ENCODE data around the gene NPW.
"Not testable (repeated sequence)": the region's sequence is repeated elsewhere in the genome, so short reads cannot be mapped to it uniquely, and the experiment has no call there.

NPW gene

DNA sequence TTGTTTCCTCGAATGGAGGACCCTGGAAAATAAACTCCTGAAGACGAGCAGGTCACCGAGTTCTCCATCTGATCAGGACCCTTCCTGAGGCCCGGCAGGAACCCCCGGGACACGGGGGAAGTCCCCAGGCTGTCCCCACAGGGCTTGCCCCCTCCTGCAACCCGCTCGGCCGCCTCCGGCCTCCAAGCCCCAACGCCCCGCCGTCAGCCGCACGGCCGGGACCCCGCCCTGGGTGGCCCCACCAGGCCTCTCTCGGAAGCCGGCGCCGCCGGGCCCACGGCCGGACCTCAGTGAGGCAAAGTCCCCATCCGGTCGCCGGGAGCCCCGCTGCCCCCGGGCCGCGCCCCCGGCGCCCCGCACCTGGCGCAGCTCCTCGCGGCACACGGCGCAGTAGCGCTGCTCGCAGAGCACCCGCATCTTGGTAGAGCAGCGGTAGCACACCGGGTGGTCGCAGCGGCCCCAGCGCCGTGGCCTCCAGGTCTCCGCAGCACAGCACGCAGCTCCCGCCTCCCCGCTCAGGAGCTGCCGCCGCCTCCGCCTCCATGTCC, 10.3 kb upstream of the NPW start:
- peaks cover 12% of the 10 kb centered on the region for H3K36me3 ChIP-seq (replicated peaks; ENCODE audit: low read depth, low read length)
- no peaks in the 10 kb centered on the region for H3K9me3 ChIP-seq (ENCODE audit: insufficient read depth, low read length)
- H3K4me3 ChIP-seq (ENCODE audit: low read length): peak overlapping the region; percentile 95
- peaks cover 48% of the 10 kb centered on the region for H4K20me1 ChIP-seq (ENCODE audit: insufficient read depth, low read length)
- no peaks in the 10 kb centered on the region for H3K27me3 ChIP-seq (ENCODE audit: low read depth, low read length)
- peak overlapping the region; percentile 68 for H3K27ac ChIP-seq (ENCODE audit: low read length)
- peak overlapping the region; percentile 99 for H3K4me2 ChIP-seq (ENCODE audit: low read length)
- H2AFZ ChIP-seq (ENCODE audit: low read depth, low read length): no peak overlapping the region
- TF ChIP-seq CTCF (IDR thresholded peaks at IDR 0.05; ENCODE audit: low read depth, low read length): no peak
- TF ChIP-seq EZH2phosphoT487 (IDR thresholded peaks at IDR 0.05; ENCODE audit: low read depth): no peak
- peak overlapping the region; percentile 87 for H3K9ac ChIP-seq (ENCODE audit: low read length)
- H3K4me1 ChIP-seq (ENCODE audit: low read length): peaks cover 25% of the 10 kb centered on the region
- peaks cover 65% of the 10 kb centered on the region for H3K79me2 ChIP-seq (ENCODE audit: low read length)

GRCh38 chr16:2009791-2010510, 9.6 kb upstream of the NPW start, which contains the start of gene ZNF598:
ZNF598 (minus strand) TSS chr16:2009821.
- peaks cover 57% of the 10 kb centered on the region for H3K79me2 ChIP-seq (ENCODE audit: low read length)
- no peaks in the 10 kb centered on the region for H3K27me3 ChIP-seq (ENCODE audit: low read depth, low read length)
- H3K4me1 ChIP-seq (ENCODE audit: low read length): peaks cover 21% of the 10 kb centered on the region
- peak within 1 kb of the TSS; percentile 58; the same call in 1 of the 2 replicates for H2AFZ ChIP-seq (ENCODE audit: low read depth, low read length)
- no peaks in the 10 kb centered on the region for H3K9me3 ChIP-seq (ENCODE audit: insufficient read depth, low read length)
- peaks cover 12% of the 10 kb centered on the region for H3K36me3 ChIP-seq (replicated peaks; ENCODE audit: low read depth, low read length)
- peak within 1 kb of the TSS; percentile 96 for H3K9ac ChIP-seq (ENCODE audit: low read length)
- peak within 1 kb of the TSS; percentile 68 for H3K27ac ChIP-seq (ENCODE audit: low read length)
- peak within 1 kb of the TSS; percentile 95 for H3K4me3 ChIP-seq (ENCODE audit: low read length)
- H3K4me2 ChIP-seq (ENCODE audit: low read length): peak within 1 kb of the TSS; percentile 99
- peaks cover 41% of the 10 kb centered on the region for H4K20me1 ChIP-seq (ENCODE audit: insufficient read depth, low read length)
- TF ChIP-seq CTCF (IDR thresholded peaks at IDR 0.05; ENCODE audit: low read depth, low read length): no peak
- no peak for TF ChIP-seq EZH2phosphoT487 (IDR thresholded peaks at IDR 0.05; ENCODE audit: low read depth)

- not testable (repeated sequence) for H3K27ac ChIP-seq (ENCODE audit: low read length); H3K4me2 ChIP-seq (ENCODE audit: low read length)
These were observed 7.9 kb upstream of the NPW start for GRCh38 chr16:2011726-2012125.

DNA sequence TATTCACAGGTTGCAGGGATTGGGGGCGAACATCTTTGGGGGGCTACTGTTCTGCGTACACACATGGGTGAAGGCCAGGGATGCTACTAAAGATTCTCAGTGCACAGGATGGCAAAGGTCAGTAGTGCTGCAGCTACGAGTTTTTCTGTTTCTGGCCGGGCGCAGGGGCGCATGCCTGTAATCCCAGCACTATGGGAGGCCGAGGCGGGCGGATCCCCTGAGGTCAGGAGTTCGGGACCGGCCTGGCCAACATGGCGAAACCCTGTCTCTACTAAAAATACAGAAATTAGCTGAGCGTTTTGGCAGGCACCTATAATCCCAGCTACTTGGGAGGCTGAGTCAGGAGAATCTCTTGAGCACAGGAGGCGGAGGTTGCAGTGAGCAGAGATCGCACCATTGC, 6.1 kb upstream of the NPW start:
- H3K4me2 ChIP-seq (ENCODE audit: low read length): no peak overlapping the region
- no peaks in the 10 kb centered on the region for H3K27me3 ChIP-seq (ENCODE audit: low read depth, low read length)
- H3K36me3 ChIP-seq (replicated peaks; ENCODE audit: low read depth, low read length): no peaks in the 10 kb centered on the region
- H4K20me1 ChIP-seq (ENCODE audit: insufficient read depth, low read length): peaks cover 5% of the 10 kb centered on the region
- H3K79me2 ChIP-seq (ENCODE audit: low read length): peaks cover 22% of the 10 kb centered on the region
- H3K27ac ChIP-seq (ENCODE audit: low read length): no peak overlapping the region
- TF ChIP-seq EZH2phosphoT487 (IDR thresholded peaks at IDR 0.05; ENCODE audit: low read depth): no peak
- TF ChIP-seq CTCF (IDR thresholded peaks at IDR 0.05; ENCODE audit: low read depth, low read length): no peak
- no peak overlapping the region for H3K4me3 ChIP-seq (ENCODE audit: low read length)
- H3K9me3 ChIP-seq (ENCODE audit: insufficient read depth, low read length): no peaks in the 10 kb centered on the region
- no peak overlapping the region for H3K9ac ChIP-seq (ENCODE audit: low read length)
- H3K4me1 ChIP-seq (ENCODE audit: low read length): peaks cover 8% of the 10 kb centered on the region
- no peak overlapping the region for H2AFZ ChIP-seq (ENCODE audit: low read depth, low read length)

More at GRCh38 chr16:2011726-2012125, 7.9 kb upstream of the NPW start:
- peaks cover 23% of the 10 kb centered on the region for H4K20me1 ChIP-seq (ENCODE audit: insufficient read depth, low read length)
- not testable (repeated sequence) for H2AFZ ChIP-seq (ENCODE audit: low read depth, low read length); H3K9ac ChIP-seq (ENCODE audit: low read length); H3K4me3 ChIP-seq (ENCODE audit: low read length); H3K9me3 ChIP-seq (ENCODE audit: insufficient read depth, low read length); H3K27me3 ChIP-seq (ENCODE audit: low read depth, low read length)
- H3K36me3 ChIP-seq (replicated peaks; ENCODE audit: low read depth, low read length): peaks cover 12% of the 10 kb centered on the region
- peaks cover 40% of the 10 kb centered on the region for H3K79me2 ChIP-seq (ENCODE audit: low read length)
- peaks cover 21% of the 10 kb centered on the region for H3K4me1 ChIP-seq (ENCODE audit: low read length)
